ENCODE measurements around the gene ARL4A.

The ARL4A gene

GRCh38 chr7:12714379-12714737, 26.9 kb downstream of the ARL4A start:
- DNase-seq (ENCODE audit: insufficient read length, low spot score): no peak
- no peak for TF ChIP-seq CTCF (IDR thresholded peaks at IDR 0.05; ENCODE audit: insufficient read depth, missing control alignments)
- FAIRE-seq: no peak

- FAIRE-seq (no peak), DNase-seq (ENCODE audit: insufficient read length, low spot score) (no peak)
- no peak for TF ChIP-seq CTCF (IDR thresholded peaks at IDR 0.05; ENCODE audit: insufficient read depth, missing control alignments)
Measured at GRCh38 chr7:12715372-12716133, 28.1 kb downstream of the ARL4A start.

GRCh38 chr7:12716134-12716681, 28.8 kb downstream of the ARL4A start:
- no peak for TF ChIP-seq CTCF (IDR thresholded peaks at IDR 0.05; ENCODE audit: insufficient read depth, missing control alignments)
- DNase-seq (ENCODE audit: insufficient read length, low spot score) (no peak), FAIRE-seq (no peak)

- no peak for TF ChIP-seq CTCF (IDR thresholded peaks at IDR 0.05; ENCODE audit: insufficient read depth, missing control alignments)
- DNase-seq (ENCODE audit: insufficient read length, low spot score) (no peak), FAIRE-seq (peak; percentile 93)
Measured at GRCh38 chr7:12716722-12717121, 29.3 kb downstream of the ARL4A start.

- DNase-seq (ENCODE audit: insufficient read length, low spot score) (no peak), FAIRE-seq (no peak)
- no peak for TF ChIP-seq CTCF (IDR thresholded peaks at IDR 0.05; ENCODE audit: insufficient read depth, missing control alignments)
Measured at GRCh38 chr7:12719141-12719919, 31.9 kb downstream of the ARL4A start.

- no peak for TF ChIP-seq CTCF (IDR thresholded peaks at IDR 0.05; ENCODE audit: insufficient read depth, missing control alignments)
Measured at GRCh38 chr7:12719981-12720865, 32.8 kb downstream of the ARL4A start.

More at GRCh38 chr7:12719981-12720865, 32.8 kb downstream of the ARL4A start:
- DNase-seq (ENCODE audit: insufficient read length, low spot score): no peak
- FAIRE-seq: no peak
